Osteocyte (in vitro differentiated cells): ENCODE data around the gene SLK. TPM values are rescaled to one million over a fixed set of nuclear protein-coding genes. Genes with fewer than 3 reads are reported as not detected.

Experiments used
- DNase-seq: peaks from one replicate; pipeline ENCODE4 v3.0.0; 2021; ENCODE audit warnings: mixed read lengths; ENCODE audit not compliant: unreplicated experiment; ENCODE audit errors: extremely low spot score
- H3K27ac Mint-ChIP-seq: one replicate; pipeline ENCODE4 v1.8.0; 2021; ENCODE audit warnings: mild to moderate bottlenecking, mixed read lengths; ENCODE audit not compliant: unreplicated experiment
- H3K27me3 Mint-ChIP-seq: one replicate; pipeline ENCODE4 v1.8.0; 2021; ENCODE audit warnings: mixed read lengths; ENCODE audit not compliant: unreplicated experiment
- H3K36me3 Mint-ChIP-seq: one replicate; pipeline ENCODE4 v1.8.0; 2021; ENCODE audit warnings: mixed read lengths; ENCODE audit not compliant: unreplicated experiment
- H3K4me1 Mint-ChIP-seq: one replicate; pipeline ENCODE4 v1.8.0; 2021; ENCODE audit warnings: mixed read lengths; ENCODE audit not compliant: unreplicated experiment
- H3K4me3 Mint-ChIP-seq: one replicate; pipeline ENCODE4 v1.8.0; 2021; ENCODE audit warnings: mild to moderate bottlenecking, moderate library complexity, mixed read lengths; ENCODE audit not compliant: unreplicated experiment
- H3K9me3 Mint-ChIP-seq: one replicate; pipeline ENCODE4 v1.8.0; 2021; ENCODE audit warnings: mixed read lengths; ENCODE audit not compliant: unreplicated experiment
- CTCF ChIP-seq: fragments of 200-600 bp; sonication (generic); IDR thresholded peaks from 2 replicates; pipeline ENCODE4 v1.5.0; 2021; ENCODE audit warnings: antibody characterized with exemption, mild to moderate bottlenecking, moderate library complexity
- total RNA-seq: library from RNA; stranded (reverse); gene quantifications from 2 replicates; pipeline ENCODE4 v1.2.1, GENCODE V29; 2021

SLK gene
- total RNA-seq, 1 donor from 2014 or later, result 41.3 TPM

GRCh38 chr10:104035194-104036068 lies 68.5 kb downstream of the SLK start:
- no peak overlapping the region for H3K27ac Mint-ChIP-seq
- H3K4me3 Mint-ChIP-seq, result no peak overlapping the region
- no peaks in the 10 kb centered on the region for H3K4me1 Mint-ChIP-seq
- no peak for TF ChIP-seq CTCF
- DNase-seq, result no peak
- peaks cover 10% of the 10 kb centered on the region for H3K36me3 Mint-ChIP-seq
- no peaks in the 10 kb centered on the region for H3K27me3 Mint-ChIP-seq
- H3K9me3 Mint-ChIP-seq, result no peaks in the 10 kb centered on the region

GRCh38 chr10:104036069-104036384 lies 69.1 kb downstream of the SLK start:
- no peak for DNase-seq
- Mint-ChIP-seq H3K4me1 (no peaks in the 10 kb centered on the region), H3K9me3 (no peaks in the 10 kb centered on the region), H3K27ac (no peak overlapping the region), H3K4me3 (no peak overlapping the region), H3K36me3 (peaks cover 10% of the 10 kb centered on the region), H3K27me3 (no peaks in the 10 kb centered on the region)
- TF ChIP-seq CTCF, result no peak

- Mint-ChIP-seq H3K4me1 (no peaks in the 10 kb centered on the region), H3K36me3 (peaks cover 8% of the 10 kb centered on the region), H3K27me3 (no peaks in the 10 kb centered on the region), H3K27ac (no peak overlapping the region), H3K4me3 (no peak overlapping the region), H3K9me3 (no peaks in the 10 kb centered on the region)
- no peak for TF ChIP-seq CTCF
- no peak for DNase-seq
Measured at GRCh38 chr10:104036518-104037260, 69.7 kb downstream of the SLK start.

GRCh38 chr10:104037261-104037951 lies 70.5 kb downstream of the SLK start:
- no peak for TF ChIP-seq CTCF
- Mint-ChIP-seq H3K27me3 (no peaks in the 10 kb centered on the region), H3K27ac (no peak overlapping the region), H3K9me3 (no peaks in the 10 kb centered on the region), H3K4me1 (no peaks in the 10 kb centered on the region), H3K4me3 (no peak overlapping the region), H3K36me3 (peaks cover 5% of the 10 kb centered on the region)
- no peak for DNase-seq

GRCh38 chr10:104038537-104038936 lies 71.6 kb downstream of the SLK start:
- no peaks in the 10 kb centered on the region for H3K4me1 Mint-ChIP-seq
- peaks cover 1% of the 10 kb centered on the region for H3K27me3 Mint-ChIP-seq
- no peak for DNase-seq
- no peaks in the 10 kb centered on the region for H3K36me3 Mint-ChIP-seq
- H3K27ac Mint-ChIP-seq, result no peak overlapping the region
- H3K9me3 Mint-ChIP-seq, result no peaks in the 10 kb centered on the region
- no peak for TF ChIP-seq CTCF
- H3K4me3 Mint-ChIP-seq, result no peak overlapping the region
